ENCODE measurements around the gene KCNJ5. TPM values are rescaled to one million over a fixed set of nuclear protein-coding genes. Genes with fewer than 3 reads are reported as not detected.

The KCNJ5 gene
- total and polyA plus RNA-seq, 2 experiments from 2014 or later: under 0.01 TPM; not detected in 1

- H3K79me2 ChIP-seq (ENCODE audit: insufficient read depth): no peaks in the 10 kb centered on the region
- no peaks in the 10 kb centered on the region for H3K4me1 ChIP-seq (ENCODE audit: insufficient read depth)
- WGBS, 2 experiments (ENCODE audit: low coverage in 1 of 2, low lambda C conversion rate in 2 of 2, missing lambda C conversion rate in 2 of 2): 61 to 63% methylated on average over 7 of the region's 7 CpGs
- no peaks in the 10 kb centered on the region for H4K20me1 ChIP-seq (ENCODE audit: insufficient read depth)
- no peaks in the 10 kb centered on the region for H3K9me2 ChIP-seq (ENCODE audit: insufficient read depth)
- no peaks in the 10 kb centered on the region for H3F3A ChIP-seq (ENCODE audit: insufficient read depth)
- H3K9me3 ChIP-seq (ENCODE audit: low read depth): no peaks in the 10 kb centered on the region
- DNase-seq: no peak
- H2AFZ ChIP-seq: no peak overlapping the region
- no peak overlapping the region for H3K4me3 ChIP-seq
- H3K27ac ChIP-seq: no peak overlapping the region
- H3K9ac ChIP-seq: no peak overlapping the region
- peaks cover 6% of the 10 kb centered on the region; the same call in 1 of the 2 replicates for H3K27me3 ChIP-seq (replicated peaks; ENCODE audit: insufficient read depth)
- TF ChIP-seq EZH2phosphoT487 (IDR thresholded peaks at IDR 0.05; ENCODE audit: insufficient read depth, low read depth): no peak
- TF ChIP-seq EZH2 (IDR thresholded peaks at IDR 0.05; ENCODE audit: insufficient read depth, poor library complexity, severe bottlenecking): no peak
- H3K36me3 ChIP-seq (ENCODE audit: low read depth): no peaks in the 10 kb centered on the region
- no peak overlapping the region for H3K4me2 ChIP-seq (ENCODE audit: unreplicated experiment)
- in situ Hi-C loops (cut with MboI): no loop called here
These were observed 36.3 kb upstream of the KCNJ5 start for GRCh38 chr11:128854841-128855240.

- Histone ChIP-seq H3K27me3 (replicated peaks; ENCODE audit: insufficient read depth) (peaks cover 6% of the 10 kb centered on the region; the same call in 1 of the 2 replicates), H3K9me3 (ENCODE audit: low read depth) (no peaks in the 10 kb centered on the region)
These were observed 34.9 kb upstream of the KCNJ5 start for GRCh38 chr11:128856241-128856640.

GRCh38 chr11:128857341-128857740 is 33.8 kb upstream of the KCNJ5 start:
- no peak overlapping the region for H3K9ac ChIP-seq
- in situ Hi-C loops (cut with MboI): no loop called here

More at GRCh38 chr11:128856241-128856640, 34.9 kb upstream of the KCNJ5 start:
- no peak overlapping the region for H3K4me3 ChIP-seq
- no peak for DNase-seq
- H3K9me2 ChIP-seq (ENCODE audit: insufficient read depth): no peaks in the 10 kb centered on the region
- in situ Hi-C loops (cut with MboI): no loop called here
- no peaks in the 10 kb centered on the region for H3K79me2 ChIP-seq (ENCODE audit: insufficient read depth)
- H3K9ac ChIP-seq: no peak overlapping the region
- no peak overlapping the region for H3K4me2 ChIP-seq (ENCODE audit: unreplicated experiment)
- no peaks in the 10 kb centered on the region for H3K36me3 ChIP-seq (ENCODE audit: low read depth)
- no peak overlapping the region for H2AFZ ChIP-seq
- peaks cover 12% of the 10 kb centered on the region for H3K4me1 ChIP-seq (ENCODE audit: insufficient read depth)
- no peak for TF ChIP-seq EZH2 (IDR thresholded peaks at IDR 0.05; ENCODE audit: insufficient read depth, poor library complexity, severe bottlenecking)
- TF ChIP-seq EZH2phosphoT487 (IDR thresholded peaks at IDR 0.05; ENCODE audit: insufficient read depth, low read depth): no peak
- no peaks in the 10 kb centered on the region for H3F3A ChIP-seq (ENCODE audit: insufficient read depth)
- H4K20me1 ChIP-seq (ENCODE audit: insufficient read depth): no peaks in the 10 kb centered on the region
- WGBS, 2 experiments (ENCODE audit: low coverage in 1 of 2, low lambda C conversion rate in 2 of 2, missing lambda C conversion rate in 2 of 2): 73 to 78% methylated on average over 6 of the region's 6 CpGs
- no peak overlapping the region for H3K27ac ChIP-seq

GRCh38 chr11:128859563-128860441 is 31.4 kb upstream of the KCNJ5 start:
- Histone ChIP-seq H3F3A (ENCODE audit: insufficient read depth) (peaks cover 21% of the 10 kb centered on the region), H3K4me2 (ENCODE audit: unreplicated experiment) (no peak overlapping the region), H3K36me3 (ENCODE audit: low read depth) (no peaks in the 10 kb centered on the region), H3K4me3 (no peak overlapping the region), H3K4me1 (ENCODE audit: insufficient read depth) (peaks cover 37% of the 10 kb centered on the region), H3K27ac (no peak overlapping the region), H3K79me2 (ENCODE audit: insufficient read depth) (no peaks in the 10 kb centered on the region), H3K9me3 (ENCODE audit: low read depth) (no peaks in the 10 kb centered on the region), H3K27me3 (replicated peaks; ENCODE audit: insufficient read depth) (no peaks in the 10 kb centered on the region; the same call in 1 of the 2 replicates), H3K9ac (no peak overlapping the region), H2AFZ (no peak overlapping the region), H4K20me1 (ENCODE audit: insufficient read depth) (no peaks in the 10 kb centered on the region), H3K9me2 (ENCODE audit: insufficient read depth) (no peaks in the 10 kb centered on the region)
- peak; percentile 59 for DNase-seq
- 40 to 46% methylated on average over 32 to 33 of the region's 33 CpGs for WGBS, 2 experiments (ENCODE audit: low coverage in 1 of 2, low lambda C conversion rate in 2 of 2, missing lambda C conversion rate in 2 of 2)
- in situ Hi-C loops (cut with MboI): no loop called here
- TF ChIP-seq EZH2phosphoT487 (IDR thresholded peaks at IDR 0.05; ENCODE audit: insufficient read depth, low read depth) (no peak), EZH2 (IDR thresholded peaks at IDR 0.05; ENCODE audit: insufficient read depth, poor library complexity, severe bottlenecking) (no peak)

More at GRCh38 chr11:128857341-128857740, 33.8 kb upstream of the KCNJ5 start:
- Histone ChIP-seq H2AFZ (no peak overlapping the region), H3K27ac (no peak overlapping the region), H3K27me3 (replicated peaks; ENCODE audit: insufficient read depth) (peaks cover 6% of the 10 kb centered on the region; the same call in 1 of the 2 replicates), H3K36me3 (ENCODE audit: low read depth) (no peaks in the 10 kb centered on the region), H4K20me1 (ENCODE audit: insufficient read depth) (no peaks in the 10 kb centered on the region), H3K79me2 (ENCODE audit: insufficient read depth) (no peaks in the 10 kb centered on the region), H3K9me2 (ENCODE audit: insufficient read depth) (no peaks in the 10 kb centered on the region), H3K4me3 (no peak overlapping the region), H3K4me2 (ENCODE audit: unreplicated experiment) (no peak overlapping the region), H3K9me3 (ENCODE audit: low read depth) (no peaks in the 10 kb centered on the region), H3F3A (ENCODE audit: insufficient read depth) (no peaks in the 10 kb centered on the region; the same call in 1 of the 2 replicates), H3K4me1 (ENCODE audit: insufficient read depth) (peaks cover 19% of the 10 kb centered on the region)
- no peak for TF ChIP-seq EZH2 (IDR thresholded peaks at IDR 0.05; ENCODE audit: insufficient read depth, poor library complexity, severe bottlenecking)
- TF ChIP-seq EZH2phosphoT487 (IDR thresholded peaks at IDR 0.05; ENCODE audit: insufficient read depth, low read depth): no peak
- 92 to 100% methylated on average over 2 of the region's 2 CpGs for WGBS, 2 experiments (ENCODE audit: low coverage in 1 of 2, low lambda C conversion rate in 2 of 2, missing lambda C conversion rate in 2 of 2)
- no peak for DNase-seq
